Measurements from ENCODE around the gene NRXN2. TPM values are rescaled to one million over a fixed set of nuclear protein-coding genes. Genes with fewer than 3 reads are reported as not detected.
A peak's percentile ranks its signal among the peaks of the same experiment; 100 is the strongest.

The NRXN2 gene
- total and polyA plus RNA-seq, 7 donors = 0.44 to 5.2 (median 1.9) TPM

DNA sequence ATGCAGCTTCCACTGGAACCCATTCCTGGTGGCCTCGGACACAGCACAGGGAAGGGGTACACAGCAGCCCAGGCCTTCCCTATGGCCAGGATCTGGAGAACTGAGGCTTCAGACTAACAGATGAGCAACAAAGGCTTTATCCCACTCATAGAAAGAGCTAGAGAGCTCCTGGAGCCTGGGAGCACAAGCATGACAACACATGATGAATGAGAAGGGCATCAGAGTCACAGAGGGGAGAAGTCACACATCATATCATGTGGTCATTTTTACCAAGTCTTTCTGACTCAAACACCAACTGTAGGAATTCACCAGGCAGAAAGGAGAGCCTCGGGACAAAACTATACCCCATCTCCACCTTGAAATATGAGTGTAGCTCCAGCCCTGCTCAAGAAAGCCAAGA, 43.2 kb downstream of the NRXN2 start:
- peaks cover 10% of the 10 kb centered on the region for H3K4me1 ChIP-seq
- intact Hi-C loops (cut with DNase I) = no loop called here
- WGBS, 3 donors = 32 to 37% (median 32%) methylated on average over 2 of the region's 2 CpGs
- TF ChIP-seq, protein P1, sequence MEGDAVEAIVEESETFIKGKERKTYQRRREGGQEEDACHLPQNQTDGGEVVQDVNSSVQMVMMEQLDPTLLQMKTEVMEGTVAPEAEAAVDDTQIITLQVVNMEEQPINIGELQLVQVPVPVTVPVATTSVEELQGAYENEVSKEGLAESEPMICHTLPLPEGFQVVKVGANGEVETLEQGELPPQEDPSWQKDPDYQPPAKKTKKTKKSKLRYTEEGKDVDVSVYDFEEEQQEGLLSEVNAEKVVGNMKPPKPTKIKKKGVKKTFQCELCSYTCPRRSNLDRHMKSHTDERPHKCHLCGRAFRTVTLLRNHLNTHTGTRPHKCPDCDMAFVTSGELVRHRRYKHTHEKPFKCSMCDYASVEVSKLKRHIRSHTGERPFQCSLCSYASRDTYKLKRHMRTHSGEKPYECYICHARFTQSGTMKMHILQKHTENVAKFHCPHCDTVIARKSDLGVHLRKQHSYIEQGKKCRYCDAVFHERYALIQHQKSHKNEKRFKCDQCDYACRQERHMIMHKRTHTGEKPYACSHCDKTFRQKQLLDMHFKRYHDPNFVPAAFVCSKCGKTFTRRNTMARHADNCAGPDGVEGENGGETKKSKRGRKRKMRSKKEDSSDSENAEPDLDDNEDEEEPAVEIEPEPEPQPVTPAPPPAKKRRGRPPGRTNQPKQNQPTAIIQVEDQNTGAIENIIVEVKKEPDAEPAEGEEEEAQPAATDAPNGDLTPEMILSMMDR (IDR thresholded peaks at IDR 0.05) = no peak
- H3K9me3 ChIP-seq = no peaks in the 10 kb centered on the region
- H3K4me3 ChIP-seq = no peak overlapping the region
- H3K27ac ChIP-seq = no peak overlapping the region
- no peak for ATAC-seq
- H3K27me3 ChIP-seq (ENCODE audit: insufficient read depth in 3 of 3, low read length in 2 of 3) = no peaks in the 10 kb centered on the region
- H3K36me3 ChIP-seq (ENCODE audit: insufficient read depth in 1 of 2, low read depth in 1 of 2) = no peaks in the 10 kb centered on the region
- no peak for DNase-seq

DNA sequence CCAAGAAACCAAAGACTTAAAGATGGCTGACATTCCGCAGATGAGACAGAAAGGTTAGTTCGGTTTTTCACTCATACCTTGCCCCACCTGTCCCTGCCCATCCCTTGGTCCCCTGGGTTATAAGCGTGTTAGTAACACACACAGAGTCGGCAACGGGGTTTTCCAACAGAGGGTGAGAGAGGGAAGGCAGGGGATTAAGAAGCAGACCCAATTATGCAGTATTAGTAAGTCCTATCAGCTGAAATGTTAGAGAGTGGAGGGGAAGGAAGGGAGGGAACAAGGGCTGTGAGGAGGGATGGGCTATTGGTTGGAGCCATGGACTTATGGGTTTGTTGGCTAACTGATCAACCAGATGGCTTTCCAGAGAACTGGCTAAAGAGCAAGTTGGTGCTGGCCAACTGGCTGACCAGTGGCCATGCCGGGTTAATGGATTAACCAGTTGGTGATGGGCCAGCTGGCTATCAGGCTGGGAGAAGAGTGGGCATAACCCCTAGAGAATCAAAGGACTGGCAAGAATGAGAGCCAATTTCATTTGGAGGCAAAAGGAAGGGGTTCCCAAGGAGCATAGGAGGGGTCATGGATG, 45.5 kb downstream of the NRXN2 start:
- no peaks in the 10 kb centered on the region for H3K27me3 ChIP-seq (ENCODE audit: insufficient read depth in 3 of 3, low read length in 2 of 3)
- no peaks in the 10 kb centered on the region for H3K9me3 ChIP-seq
- DNase-seq (no peak), ATAC-seq (no peak)
- TF ChIP-seq, protein P1 (IDR thresholded peaks at IDR 0.05) = no peak
- 51 to 64% (median 51%) methylated on average over 6 of the region's 6 CpGs for WGBS, 3 donors
- H3K27ac ChIP-seq = no peak overlapping the region
- intact Hi-C loops (cut with DNase I) = no loop called here
- H3K4me1 ChIP-seq = peaks cover 16% of the 10 kb centered on the region
- no peaks in the 10 kb centered on the region for H3K36me3 ChIP-seq (ENCODE audit: insufficient read depth in 1 of 2, low read depth in 1 of 2)
- no peak overlapping the region for H3K4me3 ChIP-seq

DNA sequence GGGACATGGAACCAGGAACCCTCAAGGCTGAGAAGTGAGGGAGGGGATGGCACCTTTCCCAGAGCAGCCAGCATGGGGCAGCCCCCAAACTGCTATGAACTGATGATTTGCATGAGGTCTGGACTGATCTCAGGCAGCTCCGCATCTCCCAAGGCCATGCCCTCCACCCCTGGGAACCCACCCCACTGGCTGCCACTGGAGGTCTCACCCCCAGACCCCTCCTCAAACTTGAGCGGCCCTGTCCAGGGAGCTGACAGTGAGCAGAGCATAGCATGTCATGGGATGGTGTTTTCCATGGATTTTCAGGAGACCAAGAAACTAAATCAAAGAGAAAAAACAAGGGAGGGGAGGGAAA, 46.8 kb downstream of the NRXN2 start:
- Histone ChIP-seq H3K27ac (no peak overlapping the region), H3K36me3 (ENCODE audit: insufficient read depth in 1 of 2, low read depth in 1 of 2) (no peaks in the 10 kb centered on the region), H3K4me1 (peaks cover 16% of the 10 kb centered on the region), H3K27me3 (ENCODE audit: insufficient read depth in 3 of 3, low read length in 2 of 3) (no peaks in the 10 kb centered on the region), H3K4me3 (no peak overlapping the region), H3K9me3 (no peaks in the 10 kb centered on the region)
- TF ChIP-seq, protein P1 (IDR thresholded peaks at IDR 0.05) = no peak
- DNase-seq (no peak), ATAC-seq (no peak)
- intact Hi-C loops (cut with DNase I) = no loop called here
- WGBS, 3 donors = 72 to 75% (median 75%) methylated on average over 2 of the region's 2 CpGs

DNA sequence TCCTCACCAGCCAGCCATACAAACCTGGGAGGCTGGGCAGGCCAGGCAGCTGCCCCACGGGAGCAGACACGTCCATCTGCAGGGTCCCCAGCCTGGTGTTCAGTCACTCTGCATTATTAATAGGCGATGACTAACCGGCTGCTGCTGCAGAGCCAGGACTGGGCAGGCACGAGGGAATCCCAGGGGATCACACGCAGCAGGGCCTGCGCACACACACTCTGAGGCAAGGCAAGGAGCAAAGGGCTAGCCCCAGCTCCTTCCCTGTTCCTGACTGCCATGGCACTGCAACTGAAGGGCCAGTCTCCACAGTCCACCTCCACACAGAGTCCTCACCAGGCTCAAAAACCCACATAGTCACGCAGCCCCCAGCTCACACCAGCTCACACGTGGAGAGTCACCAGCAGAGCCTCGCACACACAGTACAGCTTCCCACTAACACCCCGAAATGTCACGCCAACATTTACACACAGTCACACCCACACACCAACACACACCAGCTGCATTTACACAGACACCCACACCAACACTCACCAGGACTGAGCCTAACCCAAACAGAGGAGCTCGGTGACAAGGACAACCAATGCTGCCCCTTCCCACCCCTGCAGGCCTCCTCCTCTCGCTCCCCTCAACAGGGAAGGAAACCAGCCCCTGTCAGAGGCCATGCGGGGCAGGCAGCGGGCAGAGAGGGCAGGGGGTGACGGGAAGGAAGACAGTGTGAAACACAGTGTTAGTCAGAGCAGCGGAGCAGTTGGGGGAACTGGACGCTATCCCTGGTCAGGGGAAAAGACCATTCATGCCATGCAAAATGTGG, 47.3 kb downstream of the NRXN2 start:
- H3K9me3 ChIP-seq = no peaks in the 10 kb centered on the region
- TF ChIP-seq, protein P1 (IDR thresholded peaks at IDR 0.05) = no peak
- 32 to 40% (median 34%) methylated on average over 19 of the region's 19 CpGs for WGBS, 3 donors
- DNase-seq (peak; percentile 87 to 96), ATAC-seq (peak; percentile 99)
- H3K4me3 ChIP-seq = no peak overlapping the region
- intact Hi-C loops (cut with DNase I) = no loop called here
- H3K4me1 ChIP-seq = peaks cover 16% of the 10 kb centered on the region
- H3K27me3 ChIP-seq (ENCODE audit: insufficient read depth in 3 of 3, low read length in 2 of 3) = no peaks in the 10 kb centered on the region
- no peaks in the 10 kb centered on the region for H3K36me3 ChIP-seq (ENCODE audit: insufficient read depth in 1 of 2, low read depth in 1 of 2)
- H3K27ac ChIP-seq = peak overlapping the region; percentile 77
